NOMO-1 treated with dmso at 0.1 percent for 144 hours (cell line): ENCODE data around the gene ADA.
A peak's percentile ranks its signal among the peaks of the same experiment; 100 is the strongest.

ENCODE experiments used
- DNase-seq: peaks from one replicate; lab custom pipeline; 2025; ENCODE audit not compliant: unreplicated experiment; lab: John Stamatoyannopoulos, UW

ADA gene

GRCh38 chr20:44625361-44625760 lies 26.1 kb downstream of the ADA start:
- DNase-seq, result no peak

- no peak for DNase-seq
These were observed 26.7 kb downstream of the ADA start for GRCh38 chr20:44624743-44625271.

GRCh38 chr20:44624152-44624551 lies 27.3 kb downstream of the ADA start:
- DNase-seq, result no peak

- no peak for DNase-seq
These were observed 28.8 kb downstream of the ADA start for GRCh38 chr20:44622501-44623270.

GRCh38 chr20:44621939-44622338 lies 29.6 kb downstream of the ADA start:
- no peak for DNase-seq

GRCh38 chr20:44621325-44621724 lies 30.2 kb downstream of the ADA start:
- DNase-seq, result no peak

GRCh38 chr20:44620030-44620429 lies 31.5 kb downstream of the ADA start:
- DNase-seq, result no peak

GRCh38 chr20:44619294-44619693 lies 32.2 kb downstream of the ADA start:
- no peak for DNase-seq

GRCh38 chr20:44618318-44618731 lies 33.2 kb downstream of the ADA start:
- DNase-seq, result no peak

GRCh38 chr20:44616604-44616964 lies 34.9 kb downstream of the ADA start:
- DNase-seq, result no peak

- no peak for DNase-seq
These were observed 35.5 kb downstream of the ADA start for GRCh38 chr20:44615876-44616603.

- DNase-seq, result no peak
These were observed 36.2 kb downstream of the ADA start for GRCh38 chr20:44615169-44615791.

- no peak for DNase-seq
These were observed 37.0 kb downstream of the ADA start for GRCh38 chr20:44614525-44614924.

- no peak for DNase-seq
These were observed 37.9 kb downstream of the ADA start for GRCh38 chr20:44613575-44613974.

GRCh38 chr20:44610313-44610962 lies 41.1 kb downstream of the ADA start:
- peak; percentile 74 for DNase-seq

GRCh38 chr20:44609516-44610312 lies 41.8 kb downstream of the ADA start:
- DNase-seq, result peak; percentile 55

- no peak for DNase-seq
These were observed 42.4 kb downstream of the ADA start for GRCh38 chr20:44609006-44609515.

- DNase-seq, result no peak
These were observed 44.6 kb downstream of the ADA start for GRCh38 chr20:44606725-44607441.

GRCh38 chr20:44603327-44603726 lies 48.2 kb downstream of the ADA start:
- no peak for DNase-seq

- no peak for DNase-seq
These were observed 49.7 kb downstream of the ADA start for GRCh38 chr20:44601801-44602204.
